ENCODE data around the gene RAD51C. TPM values are rescaled to one million over a fixed set of nuclear protein-coding genes. Genes with fewer than 3 reads are reported as not detected.
A peak's percentile ranks its signal among the peaks of the same experiment; 100 is the strongest.

RAD51C gene
- total and polyA plus RNA-seq, 10 of the 15 experiments (the other 5 are each of a cell fraction or from before 2014, with no cell fraction given): 59.6 to 267 (median 106) TPM

- Histone ChIP-seq H3K4me2 (ENCODE audit: control insufficient read depth, insufficient read depth) (no peak overlapping the region), H3K9ac (ENCODE audit: control insufficient read depth, insufficient read depth, low read length) (no peak overlapping the region), H2AFZ (ENCODE audit: control insufficient read depth, low read depth, low read length) (no peak overlapping the region), H3K27me3 (replicated peaks in 1 of 2; ENCODE audit: control insufficient read depth in 2 of 2, insufficient read depth in 2 of 2, low read length in 1 of 2) (no peaks in the 10 kb centered on the region), H3K4me1 (ENCODE audit: control insufficient read depth, insufficient read depth, low read length) (no peaks in the 10 kb centered on the region), H3K9me3 (replicated peaks; ENCODE audit: control insufficient read depth, insufficient read depth, low read length) (no peaks in the 10 kb centered on the region), H3K36me3 (ENCODE audit: control insufficient read depth in 2 of 2, insufficient read depth in 2 of 2, low read length in 1 of 2) (no peaks in the 10 kb centered on the region; a peak in 1 of 4 replicates), H4K20me1 (ENCODE audit: control insufficient read depth, insufficient read depth) (no peaks in the 10 kb centered on the region), H3K27ac (ENCODE audit: control insufficient read depth, insufficient read depth) (no peak overlapping the region), H3K4me3 (no peak overlapping the region), H3K79me2 (ENCODE audit: control insufficient read depth, insufficient read depth, low read length) (no peaks in the 10 kb centered on the region)
- WGBS (ENCODE audit: insufficient coverage, insufficient replicate concordance, low lambda C conversion rate, missing lambda C conversion rate): 64% methylated on average over 8 of the region's 8 CpGs
- POLR2A ChIA-PET: no interaction called here
- in situ Hi-C loops (cut with MboI): no loop called here
- no peak for DNase-seq (ENCODE audit: low read depth, low spot score)
- no peak for ATAC-seq
- FAIRE-seq: no peak
- no TSS peak for BruUV-seq (replicated peaks)
- RAD21 ChIA-PET (ENCODE audit: unreplicated experiment): interaction anchor here (0.6 kb wide), 1 partner anchor 282 kb away, joined by 3 read pairs; no protein-coding TSS in a partner anchor
- intact Hi-C loops (cut with micrococcal nuclease; ENCODE audit: unreplicated experiment): no loop called here
- SMC1A ChIA-PET (ENCODE audit: uncharacterized antibody, unreplicated experiment): no interaction called here
- TF ChIP-seq CEBPB (IDR thresholded peaks at IDR 0.05; ENCODE audit: borderline replicate concordance in 1 of 2, low read depth in 2 of 2, low read length in 2 of 2) (no peak), NFXL1 (IDR thresholded peaks at IDR 0.05; ENCODE audit: borderline replicate concordance) (peak; percentile 7; the same call in 1 of the 2 replicates), ETV6 (conservative IDR thresholded peaks at IDR 0.05 in 1 of 2, IDR thresholded peaks at IDR 0.05 in 1 of 2; ENCODE audit: borderline replicate concordance in 1 of 2, low read depth in 1 of 2) (peak in 1 of 2 experiments; percentile 93; a peak in 1 of 4 replicates), ZNF274 (IDR thresholded peaks at IDR 0.05; ENCODE audit: insufficient read depth, insufficient read length) (no peak)
- CTCF ChIA-PET: no interaction called here
These were observed 48.8 kb downstream of the RAD51C start for GRCh38 chr17:58741121-58741625.

GRCh38 chr17:58747674-58748073, 55.3 kb downstream of the RAD51C start:
- POLR2A ChIA-PET: no interaction called here
- TF ChIP-seq, protein P1, sequence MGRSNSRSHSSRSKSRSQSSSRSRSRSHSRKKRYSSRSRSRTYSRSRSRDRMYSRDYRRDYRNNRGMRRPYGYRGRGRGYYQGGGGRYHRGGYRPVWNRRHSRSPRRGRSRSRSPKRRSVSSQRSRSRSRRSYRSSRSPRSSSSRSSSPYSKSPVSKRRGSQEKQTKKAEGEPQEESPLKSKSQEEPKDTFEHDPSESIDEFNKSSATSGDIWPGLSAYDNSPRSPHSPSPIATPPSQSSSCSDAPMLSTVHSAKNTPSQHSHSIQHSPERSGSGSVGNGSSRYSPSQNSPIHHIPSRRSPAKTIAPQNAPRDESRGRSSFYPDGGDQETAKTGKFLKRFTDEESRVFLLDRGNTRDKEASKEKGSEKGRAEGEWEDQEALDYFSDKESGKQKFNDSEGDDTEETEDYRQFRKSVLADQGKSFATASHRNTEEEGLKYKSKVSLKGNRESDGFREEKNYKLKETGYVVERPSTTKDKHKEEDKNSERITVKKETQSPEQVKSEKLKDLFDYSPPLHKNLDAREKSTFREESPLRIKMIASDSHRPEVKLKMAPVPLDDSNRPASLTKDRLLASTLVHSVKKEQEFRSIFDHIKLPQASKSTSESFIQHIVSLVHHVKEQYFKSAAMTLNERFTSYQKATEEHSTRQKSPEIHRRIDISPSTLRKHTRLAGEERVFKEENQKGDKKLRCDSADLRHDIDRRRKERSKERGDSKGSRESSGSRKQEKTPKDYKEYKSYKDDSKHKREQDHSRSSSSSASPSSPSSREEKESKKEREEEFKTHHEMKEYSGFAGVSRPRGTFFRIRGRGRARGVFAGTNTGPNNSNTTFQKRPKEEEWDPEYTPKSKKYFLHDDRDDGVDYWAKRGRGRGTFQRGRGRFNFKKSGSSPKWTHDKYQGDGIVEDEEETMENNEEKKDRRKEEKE (IDR thresholded peaks at IDR 0.05): no peak
- no peak for TF ChIP-seq TCF3 (IDR thresholded peaks at IDR 0.05; ENCODE audit: borderline replicate concordance, insufficient read depth, low read depth, low read length)
- no peak for TF ChIP-seq ZBTB11 (CRISPR knock-in tag; IDR thresholded peaks at IDR 0.05)

More at GRCh38 chr17:58747674-58748073, 55.3 kb downstream of the RAD51C start:
- H4K20me1 ChIP-seq (ENCODE audit: control insufficient read depth, insufficient read depth): no peaks in the 10 kb centered on the region
- no peak overlapping the region for H3K4me2 ChIP-seq (ENCODE audit: control insufficient read depth, insufficient read depth)
- 96% methylated on average over 1 of the region's 1 CpG for WGBS (ENCODE audit: insufficient coverage, insufficient replicate concordance, low lambda C conversion rate, missing lambda C conversion rate)
- in situ Hi-C loops (cut with MboI): no loop called here
- H3K36me3 ChIP-seq (ENCODE audit: control insufficient read depth in 2 of 2, insufficient read depth in 2 of 2, low read length in 1 of 2): no peaks in the 10 kb centered on the region
- no peak overlapping the region for H2AFZ ChIP-seq (ENCODE audit: control insufficient read depth, low read depth, low read length)
- RAD21 ChIA-PET (ENCODE audit: unreplicated experiment): no interaction called here
- FAIRE-seq (no peak), ATAC-seq (no peak), DNase-seq (ENCODE audit: low read depth, low spot score) (no peak)
- H3K27ac ChIP-seq (ENCODE audit: control insufficient read depth, insufficient read depth): no peak overlapping the region
- CTCF ChIA-PET: interaction anchor here (1.0 to 1.2 kb wide), 3 partner anchors 10 to 170 kb away, joined by 3 to 4 read pairs (median 3); no protein-coding TSS in a partner anchor
- no peaks in the 10 kb centered on the region for H3K4me1 ChIP-seq (ENCODE audit: control insufficient read depth, insufficient read depth, low read length)
- intact Hi-C loops (cut with micrococcal nuclease; ENCODE audit: unreplicated experiment): no loop called here
- BruUV-seq (replicated peaks): no TSS peak
- H3K4me3 ChIP-seq: no peak overlapping the region
- H3K9me3 ChIP-seq (replicated peaks; ENCODE audit: control insufficient read depth, insufficient read depth, low read length): no peaks in the 10 kb centered on the region
- SMC1A ChIA-PET (ENCODE audit: uncharacterized antibody, unreplicated experiment): interaction anchor here (1.0 to 1.5 kb wide), 2 partner anchors 8 to 16 kb away, joined by 4 to 5 read pairs; partner anchors contain the start of gene PPM1E
- no peaks in the 10 kb centered on the region; a peak in 1 of 4 replicates for H3K27me3 ChIP-seq (replicated peaks in 1 of 2; ENCODE audit: control insufficient read depth in 2 of 2, insufficient read depth in 2 of 2, low read length in 1 of 2)
- H3K9ac ChIP-seq (ENCODE audit: control insufficient read depth, insufficient read depth, low read length): no peak overlapping the region
- no peaks in the 10 kb centered on the region for H3K79me2 ChIP-seq (ENCODE audit: control insufficient read depth, insufficient read depth, low read length)

Measured in GM12878 (cell line).